GM21390 (cell line): ENCODE results near the gene ZBED2.
"Not testable (repeated sequence)": the region's sequence is repeated elsewhere in the genome, so short reads cannot be mapped to it uniquely, and the experiment has no call there.

Source experiments
- ATAC-seq: cut with Tn5 transposase; IDR thresholded peaks from one replicate; pipeline ENCODE4 v1.9.1; 2021; ENCODE audit not compliant: unreplicated experiment

ZBED2 gene, protein sequence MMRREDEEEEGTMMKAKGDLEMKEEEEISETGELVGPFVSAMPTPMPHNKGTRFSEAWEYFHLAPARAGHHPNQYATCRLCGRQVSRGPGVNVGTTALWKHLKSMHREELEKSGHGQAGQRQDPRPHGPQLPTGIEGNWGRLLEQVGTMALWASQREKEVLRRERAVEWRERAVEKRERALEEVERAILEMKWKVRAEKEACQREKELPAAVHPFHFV

DNA sequence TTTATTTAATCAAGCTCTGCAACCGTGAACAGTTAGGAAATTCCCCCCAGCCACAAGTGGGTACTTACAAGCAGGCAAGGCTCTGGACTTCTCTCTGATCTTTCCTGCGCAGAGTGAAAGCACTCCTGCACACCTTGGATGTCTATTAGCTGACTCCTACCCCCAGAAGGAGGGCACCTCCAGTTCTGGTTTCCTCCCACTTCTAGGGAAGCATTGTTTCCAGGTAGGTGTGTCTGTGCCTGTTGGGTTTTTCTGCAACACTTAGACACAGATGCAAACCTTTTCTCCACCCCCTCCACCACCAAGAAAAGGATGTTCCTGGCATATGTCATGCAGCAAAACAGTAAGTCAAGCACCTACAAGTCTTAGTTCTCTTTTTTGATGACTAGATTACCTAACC, at the start of gene ZBED2:
Gene ZBED2 (minus strand): TSS at position 115 of the 400 bp plus-strand sequence. CDS start 1,145 bp downstream, outside the sequence.
- peak; percentile 50 for ATAC-seq

DNA sequence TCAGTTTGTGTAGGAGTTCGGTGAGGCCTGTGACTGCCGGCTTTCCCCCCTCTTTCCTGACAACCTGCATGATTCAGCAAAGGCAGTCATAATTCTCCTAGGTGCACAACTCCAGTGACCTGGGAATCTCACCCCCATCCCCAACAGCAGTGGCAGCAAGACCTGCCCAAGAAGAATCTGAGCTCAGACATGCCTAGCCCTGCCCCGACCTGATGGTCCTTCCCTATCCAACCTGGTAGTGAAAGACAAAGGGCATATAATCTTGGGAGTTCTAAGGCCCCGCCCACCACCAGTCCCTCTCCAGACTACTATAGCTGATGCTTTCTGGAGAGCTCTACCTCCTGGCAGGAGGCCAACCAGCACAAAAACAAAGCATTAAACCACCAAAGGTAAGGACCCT, 44.2 kb upstream of the ZBED2 start:
- no peak for ATAC-seq

DNA sequence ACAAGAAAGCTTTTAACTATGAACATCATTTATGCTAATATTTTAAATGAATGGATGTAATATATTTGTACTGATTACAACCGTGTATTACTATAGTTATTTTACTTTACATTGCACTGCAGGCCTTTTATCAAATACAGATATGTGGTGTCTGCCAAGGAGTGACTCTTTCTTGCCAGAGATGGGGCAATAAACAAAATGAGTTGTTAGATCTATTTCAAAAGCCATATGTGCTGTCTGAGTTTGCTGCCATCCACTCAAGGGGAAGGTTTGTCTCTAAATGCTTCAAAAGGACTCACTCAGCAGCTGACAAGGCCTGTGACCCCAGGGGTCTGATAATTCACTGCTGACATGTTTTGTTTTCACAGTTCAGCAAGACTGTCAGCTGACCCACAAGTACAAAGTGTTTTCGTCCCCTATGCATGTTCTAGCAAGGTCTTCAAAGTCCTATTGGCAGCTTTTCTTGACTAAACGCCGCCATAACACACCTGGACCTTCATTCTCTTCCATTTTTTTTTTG, 41.3 kb upstream of the ZBED2 start:
- no peak for ATAC-seq

DNA sequence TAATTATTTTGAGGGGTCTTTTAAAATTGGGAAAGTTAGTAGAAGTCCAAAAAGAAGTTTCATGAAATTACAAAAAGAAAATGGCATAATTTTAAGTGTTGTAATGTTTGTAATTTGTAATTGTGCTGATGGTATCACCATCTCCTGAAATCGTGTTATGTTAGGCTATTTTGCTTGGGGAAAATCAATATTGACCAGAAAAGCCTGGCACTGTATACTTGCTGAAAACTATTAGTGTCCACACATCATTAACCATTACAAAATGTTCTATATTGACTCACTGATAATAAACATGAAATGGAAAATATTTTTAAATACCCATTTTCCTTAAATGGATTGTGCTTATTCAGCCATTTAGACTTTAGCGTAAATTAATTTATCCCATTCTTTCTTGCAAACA, 40.3 kb upstream of the ZBED2 start:
- no peak for ATAC-seq

DNA sequence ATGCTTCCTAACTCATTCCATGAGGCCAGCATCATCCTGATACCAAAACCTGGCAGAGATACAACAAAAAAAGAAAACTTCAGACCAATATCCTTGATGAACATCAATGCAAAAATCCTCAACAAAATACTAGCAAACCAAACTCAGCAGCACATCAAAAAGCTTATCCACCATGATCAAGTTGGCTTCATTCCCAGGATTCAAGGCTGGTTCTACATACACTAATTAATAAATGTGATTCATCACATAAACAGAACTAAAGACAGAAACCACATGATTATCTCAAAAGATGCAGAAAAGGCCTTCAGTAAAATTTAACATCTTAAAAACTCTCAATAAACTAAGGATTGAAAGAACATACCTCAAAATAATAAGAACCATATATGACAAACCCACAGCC, 35.5 kb upstream of the ZBED2 start:
- not testable (repeated sequence) for ATAC-seq

DNA sequence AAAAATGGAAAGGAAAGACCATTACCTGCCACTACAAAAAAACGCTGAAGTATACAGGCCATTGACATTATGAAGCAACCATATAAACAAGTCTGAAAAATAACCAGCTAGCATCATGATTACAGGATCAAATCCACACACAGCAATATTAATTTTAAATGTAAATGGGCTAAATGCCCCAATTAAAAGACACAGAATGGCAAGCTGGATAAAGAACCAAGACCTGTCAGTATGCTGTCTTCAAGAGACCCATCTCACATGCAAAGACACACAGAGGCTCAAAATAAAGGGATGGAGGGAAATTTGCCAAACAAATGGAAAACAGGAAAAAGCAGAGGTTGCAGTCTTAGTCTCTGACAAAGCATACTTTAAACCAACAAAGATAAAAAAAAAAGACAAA, 33.9 kb upstream of the ZBED2 start:
- not testable (repeated sequence) for ATAC-seq

DNA sequence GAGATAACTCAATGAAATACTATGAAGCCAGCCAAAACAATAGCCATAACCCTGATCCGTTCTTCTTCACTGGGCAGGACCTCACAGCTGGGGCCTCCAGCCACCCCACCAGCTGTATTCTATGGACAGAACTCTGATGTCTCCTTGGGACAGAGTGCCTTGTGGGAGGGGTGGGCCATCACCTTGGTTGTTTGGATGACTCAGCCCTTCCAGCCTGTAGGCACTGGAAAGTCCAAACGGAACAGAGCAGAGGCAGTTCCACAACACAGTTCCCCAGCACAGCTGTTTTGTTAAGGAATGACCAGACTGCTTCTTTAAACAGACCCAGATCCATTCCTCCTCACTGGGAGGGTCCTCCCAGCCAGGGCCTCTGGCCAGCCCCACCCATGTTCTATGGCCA, 31.9 kb upstream of the ZBED2 start:
- no peak for ATAC-seq

DNA sequence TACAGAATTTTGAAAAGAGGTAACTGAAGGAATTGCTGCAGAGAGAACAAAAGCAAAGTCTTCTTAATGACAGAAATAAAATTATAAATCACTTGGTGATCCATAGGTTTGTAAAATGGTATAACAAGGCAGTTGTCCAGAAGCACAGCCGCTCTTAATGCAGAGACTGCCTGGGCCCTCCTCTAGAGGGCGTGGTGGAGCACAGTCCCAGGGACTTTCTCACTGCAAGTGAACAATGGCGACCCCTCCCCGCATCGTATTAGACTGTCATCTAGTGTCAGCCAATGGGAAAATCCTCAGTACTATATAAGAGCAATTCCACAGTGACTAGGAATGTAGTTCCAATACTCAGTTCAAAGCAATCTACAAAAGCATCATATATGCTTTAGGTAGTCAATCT, 26.4 kb upstream of the ZBED2 start:
- ATAC-seq, result no peak

DNA sequence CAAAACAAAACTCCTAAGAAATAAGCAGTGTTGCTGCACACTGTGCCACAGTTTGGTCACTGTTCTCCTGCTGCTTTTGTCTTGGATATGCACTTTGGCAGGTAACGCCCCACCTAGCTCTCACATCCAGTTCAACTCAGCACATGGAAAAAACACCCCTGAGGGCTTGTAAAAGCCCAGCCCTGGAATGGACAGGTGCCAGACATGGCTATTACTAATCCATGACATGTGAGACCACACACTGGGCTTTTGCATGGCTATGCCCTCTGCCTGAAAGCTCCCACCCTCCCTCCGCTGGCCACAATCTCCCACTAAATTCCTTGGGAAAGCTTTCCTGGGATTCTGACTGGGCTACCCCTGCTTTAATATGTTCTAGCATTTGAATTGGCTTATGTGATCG, 24.7 kb upstream of the ZBED2 start:
- ATAC-seq, result no peak

DNA sequence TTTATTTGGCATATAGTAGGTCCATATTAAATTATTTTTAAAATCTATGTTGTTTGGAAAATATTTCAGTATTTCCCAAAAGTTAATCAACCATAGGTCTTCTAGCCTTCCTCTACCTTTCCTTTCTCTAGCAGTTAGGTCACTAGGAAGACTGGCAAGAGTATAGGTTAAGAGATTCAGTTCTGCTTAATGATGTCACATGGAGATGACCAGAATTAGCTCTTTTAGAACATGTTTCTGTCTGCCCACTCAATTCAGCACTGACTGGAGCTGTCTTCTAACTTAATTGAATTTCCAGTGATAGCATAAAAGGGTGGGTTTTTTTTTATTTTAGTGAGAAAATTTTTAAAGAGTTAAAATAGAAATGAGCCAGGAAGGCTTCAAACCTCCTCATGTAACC, 23.8 kb upstream of the ZBED2 start:
- ATAC-seq, result no peak

DNA sequence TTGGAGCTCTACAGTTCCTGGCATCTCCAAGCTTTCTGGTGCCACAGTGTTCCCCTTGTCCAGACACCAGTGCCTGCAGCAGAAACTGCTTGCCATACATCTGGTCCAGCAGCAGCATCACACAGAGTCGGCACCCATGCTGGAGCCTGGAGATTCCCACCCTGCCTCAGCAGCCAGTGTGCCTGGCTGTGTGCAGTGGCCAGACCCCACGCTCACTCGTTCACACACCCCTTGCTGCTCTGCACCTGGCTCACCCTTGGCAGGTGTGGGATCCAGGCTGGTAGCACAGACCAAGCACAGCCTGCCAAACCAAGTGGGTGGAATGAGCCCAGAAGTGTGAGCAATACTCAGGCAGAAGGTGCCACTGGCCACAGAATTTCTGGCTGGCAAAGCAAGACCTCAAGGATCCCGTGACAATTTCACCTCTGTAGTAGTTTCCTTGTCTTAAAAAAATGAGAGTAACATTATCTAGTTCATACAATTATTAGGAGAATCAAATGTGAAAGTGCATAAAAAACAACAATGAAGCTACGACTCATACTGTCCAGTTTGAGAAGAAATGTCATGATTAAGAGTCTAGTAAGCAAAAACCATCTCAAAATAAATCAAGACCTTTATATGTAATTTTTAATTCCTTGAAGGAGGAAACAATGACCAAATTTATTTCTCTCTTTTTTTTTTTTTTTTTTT, 22.9 kb upstream of the ZBED2 start:
- no peak for ATAC-seq

DNA sequence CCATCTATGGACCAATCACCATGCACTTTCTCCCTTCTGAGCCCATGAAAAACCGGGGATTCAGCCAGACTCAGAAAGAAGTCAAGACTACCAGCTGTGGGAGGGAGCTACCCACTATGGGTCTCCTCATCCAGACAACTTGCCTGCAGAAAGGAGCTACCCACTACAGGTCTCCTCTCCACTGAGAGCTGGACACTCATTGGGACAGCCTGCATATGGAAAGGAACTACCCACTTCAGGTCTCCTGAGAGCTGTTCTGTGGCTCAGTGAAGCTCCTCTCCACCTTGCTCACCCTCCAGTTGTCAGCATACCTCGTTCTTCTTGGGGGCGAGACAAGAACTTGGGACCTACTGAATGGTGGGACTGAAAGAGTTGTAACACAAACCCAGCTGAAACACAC, 22.3 kb upstream of the ZBED2 start:
- no peak for ATAC-seq

DNA sequence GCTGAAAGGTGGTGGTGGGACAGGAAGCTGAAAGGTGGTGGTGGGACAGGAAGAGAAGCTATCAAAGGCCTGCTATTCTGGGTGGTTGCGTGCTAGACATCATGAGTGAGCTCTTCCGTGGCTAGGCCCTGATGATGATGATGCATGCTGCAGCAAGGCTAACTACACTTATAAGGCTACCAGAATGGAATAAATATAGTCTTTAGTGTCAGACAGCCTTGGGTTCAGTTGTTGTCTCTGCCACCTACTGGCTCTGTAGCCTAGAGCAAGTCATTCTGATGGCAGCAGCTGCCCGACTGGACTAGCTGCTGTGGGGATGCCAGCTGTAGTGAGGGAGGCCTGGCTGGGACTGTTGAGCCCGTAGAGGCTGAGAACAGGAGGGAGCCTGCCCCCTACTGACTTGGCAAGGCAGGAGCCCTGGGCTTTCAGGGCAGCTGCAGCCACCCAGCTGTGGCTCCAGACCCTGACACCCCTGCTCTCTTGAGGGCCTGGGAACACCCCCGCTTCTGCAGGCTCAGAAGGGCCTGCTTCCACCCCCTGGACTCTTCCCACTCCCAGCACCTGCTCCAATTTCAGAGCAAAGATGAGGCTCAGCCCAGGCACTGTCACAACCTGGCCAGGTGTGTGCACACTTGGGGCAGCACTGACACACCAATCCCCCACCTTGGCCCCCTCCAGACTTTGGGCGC, 21.4 kb upstream of the ZBED2 start:
- ATAC-seq, result peak; percentile 86

DNA sequence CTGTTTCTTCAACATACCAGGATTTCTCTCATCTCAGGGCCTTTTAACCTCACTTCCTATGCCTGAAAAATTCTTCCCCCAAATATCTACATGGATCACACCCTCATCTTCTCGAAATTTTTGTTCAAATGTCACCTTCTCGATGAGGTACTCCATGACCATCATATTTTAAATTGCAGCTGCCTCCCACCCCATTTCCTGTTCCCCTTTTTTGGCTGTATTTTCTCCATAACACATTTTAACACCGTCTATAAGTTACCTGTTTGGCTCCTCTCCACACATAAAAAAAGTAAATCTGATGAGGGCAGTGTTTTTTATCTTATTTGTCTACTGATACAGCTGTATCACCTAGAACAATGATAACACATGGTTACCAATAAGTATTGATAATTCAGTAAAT, 20.7 kb upstream of the ZBED2 start:
- no peak for ATAC-seq

DNA sequence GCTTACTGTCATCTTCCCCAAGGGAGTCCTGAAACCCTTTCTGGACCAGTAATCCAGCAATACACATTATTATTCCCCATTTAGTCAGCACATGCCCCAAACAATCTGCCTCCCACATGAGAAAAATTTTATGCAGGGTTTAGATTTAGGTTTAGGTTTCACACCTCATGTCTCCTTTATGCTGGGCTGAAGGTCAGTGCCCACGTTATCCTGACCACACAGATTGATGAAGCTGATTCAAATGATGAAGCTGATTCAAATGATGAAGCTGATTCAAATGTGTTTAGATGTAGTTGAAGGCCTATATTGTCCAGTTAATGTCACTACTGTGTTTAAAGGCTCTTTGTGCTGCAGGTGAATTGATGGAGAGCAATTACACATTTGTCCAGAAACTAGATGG, 18.1 kb upstream of the ZBED2 start:
- no peak for ATAC-seq

DNA sequence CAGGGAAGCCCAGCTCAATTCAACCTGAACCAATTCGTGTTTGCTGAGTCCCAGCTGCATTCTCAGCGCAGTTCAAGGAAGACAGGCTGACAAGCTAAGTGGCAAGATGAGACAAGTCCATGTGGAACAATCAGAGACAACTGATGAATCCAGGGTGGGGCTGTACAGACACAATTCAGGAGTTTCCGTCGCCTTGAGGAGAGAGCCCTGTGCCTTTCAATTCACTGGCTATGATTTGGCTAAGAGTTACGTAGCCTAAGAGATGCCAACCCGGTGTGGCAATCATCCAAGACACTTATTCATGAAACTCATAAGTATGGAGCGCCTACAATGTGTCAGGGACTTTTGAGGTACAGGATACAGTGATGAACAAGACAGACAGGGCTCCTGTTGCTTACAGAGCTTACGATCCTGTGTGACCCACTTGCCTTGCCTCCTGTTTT, 15.5 kb upstream of the ZBED2 start:
- no peak for ATAC-seq

DNA sequence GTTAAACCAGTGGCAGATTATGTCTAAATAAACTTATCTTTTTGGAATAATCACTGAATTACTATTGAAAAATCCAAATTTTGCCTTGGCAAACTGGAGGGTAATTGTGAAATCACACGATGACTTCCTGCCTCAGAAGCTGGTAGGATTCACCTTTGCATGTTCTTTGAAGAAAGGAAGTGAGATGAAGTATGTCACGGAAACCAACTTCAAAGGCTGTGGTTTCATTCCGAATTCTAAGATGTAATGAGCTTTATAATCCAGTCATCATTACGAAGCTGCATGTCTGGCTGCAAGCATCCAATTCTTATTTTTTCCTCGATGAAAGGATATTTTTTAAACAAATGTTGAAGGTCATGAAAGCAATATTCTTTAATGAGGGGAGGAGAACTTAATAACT, 15.0 kb upstream of the ZBED2 start:
- peak; percentile 92 for ATAC-seq

DNA sequence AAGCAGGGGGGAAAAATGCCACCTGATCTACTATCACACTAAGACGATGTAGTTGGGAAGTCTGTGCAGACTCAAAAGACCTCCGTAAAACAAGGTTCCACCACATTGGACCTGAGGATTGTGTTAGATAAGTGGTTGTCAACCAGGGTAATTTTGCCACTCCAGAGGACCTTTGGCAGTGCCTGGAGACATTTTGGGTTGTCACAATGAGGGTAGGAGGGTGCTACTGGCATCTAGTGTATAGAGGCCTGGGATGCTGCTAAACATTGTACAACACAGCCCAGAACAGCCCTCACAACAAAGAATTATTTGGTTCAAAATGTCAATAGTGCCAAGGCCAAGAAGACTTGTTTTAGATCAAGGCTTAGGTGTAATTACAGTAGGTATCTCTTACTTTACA, 14.6 kb upstream of the ZBED2 start:
- no peak for ATAC-seq

DNA sequence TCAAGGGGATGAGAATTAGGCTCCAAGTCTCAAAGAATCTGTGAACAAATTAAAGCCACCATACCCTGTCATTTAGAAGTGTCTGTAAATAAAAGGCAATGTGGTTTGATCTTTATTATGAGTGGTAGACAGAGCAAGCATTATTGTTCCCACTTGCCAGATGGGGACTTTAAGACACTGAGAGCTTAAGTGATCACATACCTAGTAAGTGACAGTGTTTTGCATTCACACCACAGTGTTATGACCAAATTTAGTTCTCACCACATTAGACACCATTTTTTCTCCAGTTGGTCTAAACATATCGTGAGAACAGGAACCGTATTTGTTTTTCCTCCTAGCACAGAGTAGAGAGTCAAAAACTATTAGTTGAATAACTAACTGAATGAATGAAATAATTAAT, 13.2 kb upstream of the ZBED2 start:
- no peak for ATAC-seq

DNA sequence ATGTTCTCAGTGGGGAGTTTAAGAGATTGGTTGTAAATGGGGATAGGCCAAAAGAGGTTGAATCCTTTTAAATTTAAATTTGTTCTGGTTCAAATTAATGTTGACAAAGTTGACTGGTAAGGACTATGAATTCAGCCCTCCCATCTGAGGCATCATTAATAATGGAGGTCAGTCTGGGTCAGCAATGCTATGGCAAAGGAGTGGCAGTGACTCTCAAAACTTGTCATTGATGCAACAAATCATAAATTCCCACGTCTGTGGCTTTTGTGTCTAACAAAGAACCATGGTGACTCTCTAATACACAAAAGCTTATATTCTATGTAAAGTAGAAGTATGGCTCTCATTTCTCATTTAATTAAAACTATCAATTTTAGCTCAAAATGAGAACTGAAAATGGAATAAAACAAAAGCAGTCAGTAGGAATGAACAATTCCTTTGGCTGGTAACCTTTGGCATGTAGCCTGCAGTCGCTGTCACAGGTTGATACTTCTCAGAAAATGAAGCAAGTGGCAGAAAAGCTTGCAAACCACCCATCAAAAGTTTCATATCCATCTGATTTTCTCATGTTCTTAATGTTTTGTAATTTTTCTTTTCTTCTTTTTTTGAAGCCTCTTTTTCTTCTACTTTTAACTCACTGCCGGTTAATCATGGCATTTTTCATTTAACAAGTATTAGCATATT, 12.2 kb upstream of the ZBED2 start:
- no peak for ATAC-seq

DNA sequence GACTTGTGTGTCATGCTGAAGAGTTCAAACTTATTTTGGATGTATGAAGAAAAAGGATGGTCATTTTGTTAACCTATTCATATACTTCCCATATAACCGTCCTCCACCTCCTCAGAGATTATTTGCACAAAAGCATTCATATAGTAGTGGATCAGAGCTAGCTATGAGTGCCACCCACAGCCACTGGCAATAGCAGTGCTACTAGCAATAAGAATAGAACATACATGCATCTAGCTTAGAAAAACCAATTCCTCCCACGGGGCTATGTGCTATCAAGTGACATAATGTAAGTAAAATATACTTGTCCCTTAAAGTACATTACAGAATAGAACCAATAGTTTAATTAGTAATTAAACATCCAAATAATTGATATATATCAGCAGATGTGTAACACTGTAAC, 10.3 kb upstream of the ZBED2 start:
- no peak for ATAC-seq

DNA sequence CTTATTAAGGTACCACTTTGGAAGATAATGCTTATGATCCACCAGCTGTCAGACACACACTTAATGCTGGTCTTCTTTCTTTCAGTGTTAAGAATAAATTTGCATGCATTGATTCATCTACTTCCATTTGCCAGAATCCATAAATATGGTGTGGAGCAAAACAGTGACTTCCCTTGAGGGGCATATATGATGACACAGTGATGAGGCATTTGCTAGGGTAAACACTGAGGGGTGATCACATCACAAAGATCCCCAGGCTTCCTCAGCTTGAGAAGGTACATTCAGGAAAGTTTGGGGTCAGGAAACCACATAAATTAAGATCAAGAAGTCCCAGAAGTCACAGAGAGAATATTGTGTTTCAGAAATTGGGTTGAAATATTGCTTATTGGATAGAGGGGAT, 9.9 kb upstream of the ZBED2 start:
- ATAC-seq, result no peak
